GM19328 (cell line): ENCODE measurements around the gene COQ8A.
"Not testable (repeated sequence)": the region's sequence is repeated elsewhere in the genome, so short reads cannot be mapped to it uniquely, and the experiment has no call there.

Experiments used
- ATAC-seq: cut with Tn5 transposase; IDR thresholded peaks from one replicate; pipeline ENCODE4 v1.9.1; 2021; ENCODE audit warnings: mild to moderate bottlenecking, moderate library complexity; ENCODE audit not compliant: unreplicated experiment

COQ8A gene

GRCh38 chr1:226920446-226920894, 19.6 kb upstream of the COQ8A start:
- no peak for ATAC-seq

GRCh38 chr1:226921504-226921903, 18.6 kb upstream of the COQ8A start:
- no peak for ATAC-seq

GRCh38 chr1:226929260-226930111, 10.6 kb upstream of the COQ8A start:
- ATAC-seq, result not testable (repeated sequence)

DNA sequence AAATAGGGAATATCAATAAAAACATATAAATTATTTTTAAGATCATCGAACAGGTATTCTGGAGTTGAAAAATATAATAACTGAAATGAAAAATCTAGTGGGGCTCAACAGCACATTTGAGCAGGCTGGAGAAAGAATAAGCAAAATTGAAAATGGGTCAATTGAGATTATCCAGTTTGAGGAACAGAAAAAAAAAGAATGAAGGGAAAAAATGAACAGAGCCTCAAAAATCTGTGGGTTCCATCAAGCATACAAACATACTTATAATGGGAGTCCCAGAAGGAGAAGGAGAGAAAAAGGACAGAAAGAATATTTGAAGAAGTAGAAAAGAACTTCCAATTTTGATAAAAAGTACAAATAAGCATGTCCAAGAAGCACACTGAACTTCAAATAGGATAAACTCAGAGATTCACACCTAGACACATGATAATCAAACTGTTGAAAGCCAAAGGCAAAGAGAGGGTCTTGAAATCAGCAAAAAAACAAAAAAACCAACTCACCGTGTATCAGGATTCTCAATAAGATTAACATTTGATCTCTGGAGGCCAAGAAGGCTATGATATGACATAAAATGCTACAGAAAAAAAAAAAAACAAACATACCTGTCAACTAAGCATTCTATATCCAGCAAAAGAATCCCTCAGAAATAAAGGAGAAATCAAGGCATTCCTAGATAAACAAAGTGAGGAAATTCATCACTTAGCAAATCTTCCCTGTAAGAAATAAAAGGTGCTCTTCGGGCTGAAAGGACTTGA, 5.4 kb upstream of the COQ8A start:
- no peak for ATAC-seq

GRCh38 chr1:226937940-226938725, 2.0 kb upstream of the COQ8A start:
- ATAC-seq, result no peak

- ATAC-seq, result no peak
These were observed 1.1 kb upstream of the COQ8A start for GRCh38 chr1:226938903-226939437.

GRCh38 chr1:226939438-226940028, 561 bp upstream of the COQ8A start:
- peak; percentile 21 for ATAC-seq

DNA sequence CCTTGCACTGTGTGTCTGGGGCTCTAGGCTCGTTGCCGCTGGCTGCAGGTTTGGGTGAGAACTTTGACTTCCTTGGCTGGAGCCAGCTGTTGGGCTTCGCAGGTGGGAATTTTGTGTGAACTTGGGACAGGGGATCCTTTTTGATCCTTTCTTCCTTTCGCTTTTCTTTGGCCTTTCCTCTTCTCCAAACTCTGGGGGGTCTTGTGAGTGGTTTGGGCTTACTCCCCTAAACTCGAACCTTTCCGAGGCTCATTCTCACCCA, 643 bp downstream of the COQ8A start:
- no peak for ATAC-seq

DNA sequence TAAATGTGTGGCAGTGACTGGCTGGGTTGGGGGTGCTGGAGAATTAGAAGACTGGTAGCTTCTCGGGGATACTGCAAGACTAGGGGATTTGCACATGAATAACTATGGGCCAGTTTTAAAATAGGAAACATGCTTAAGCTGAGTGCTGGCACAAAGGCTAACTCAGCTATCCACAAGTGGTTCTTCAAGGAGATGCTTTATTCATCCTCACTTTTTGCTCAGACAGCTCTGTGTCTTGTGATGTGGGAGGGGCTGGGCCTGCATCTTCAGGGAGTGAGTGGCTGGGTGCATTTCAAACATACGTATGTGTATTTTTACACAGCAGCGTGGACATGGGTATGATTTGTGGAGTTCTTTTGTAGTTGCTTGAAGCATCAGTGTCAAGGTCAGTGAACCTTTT, 2.3 kb downstream of the COQ8A start:
- ATAC-seq, result no peak

DNA sequence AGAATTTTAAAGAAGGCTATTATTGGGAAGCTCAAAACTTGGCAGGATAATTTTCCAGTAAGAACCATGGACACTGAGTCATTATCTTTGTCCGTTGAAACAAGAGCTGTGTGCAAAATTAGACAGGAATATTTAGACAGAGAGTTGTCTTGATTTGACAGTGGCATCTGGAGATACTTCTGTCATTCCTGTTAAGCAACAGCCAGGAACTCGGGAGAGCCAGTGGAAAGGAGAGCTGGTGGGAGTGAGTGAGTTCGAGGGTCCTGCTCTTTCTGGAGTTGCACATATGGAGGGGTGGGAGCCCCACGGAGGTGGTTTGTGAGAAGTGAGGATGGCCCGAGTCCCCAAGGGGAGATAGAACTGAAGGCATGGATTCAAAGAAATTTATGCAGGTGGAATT, 3.1 kb downstream of the COQ8A start:
- no peak for ATAC-seq

DNA sequence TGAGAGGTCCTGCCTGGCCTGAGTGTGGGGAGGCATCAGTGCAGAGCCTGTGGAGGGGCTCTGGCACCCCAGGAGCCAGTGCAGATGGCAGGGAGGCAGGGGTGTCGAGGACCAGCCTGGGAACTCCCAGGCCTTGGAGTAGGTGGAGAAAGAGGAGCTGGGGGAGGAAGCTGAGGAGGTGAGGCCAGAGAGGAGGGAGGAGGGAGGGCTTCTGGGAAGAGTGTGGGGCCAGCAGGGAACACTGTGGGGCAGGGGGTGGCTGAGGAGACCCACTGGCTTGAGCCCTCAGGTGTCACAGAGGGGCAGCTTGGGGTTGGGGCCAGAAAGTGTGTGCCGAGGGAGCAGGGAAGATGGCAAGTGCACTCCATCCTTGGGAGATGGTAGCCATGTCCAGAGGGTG, 3.8 kb downstream of the COQ8A start:
- ATAC-seq, result no peak

GRCh38 chr1:226945106-226945857, 5.2 kb downstream of the COQ8A start:
- ATAC-seq, result no peak

DNA sequence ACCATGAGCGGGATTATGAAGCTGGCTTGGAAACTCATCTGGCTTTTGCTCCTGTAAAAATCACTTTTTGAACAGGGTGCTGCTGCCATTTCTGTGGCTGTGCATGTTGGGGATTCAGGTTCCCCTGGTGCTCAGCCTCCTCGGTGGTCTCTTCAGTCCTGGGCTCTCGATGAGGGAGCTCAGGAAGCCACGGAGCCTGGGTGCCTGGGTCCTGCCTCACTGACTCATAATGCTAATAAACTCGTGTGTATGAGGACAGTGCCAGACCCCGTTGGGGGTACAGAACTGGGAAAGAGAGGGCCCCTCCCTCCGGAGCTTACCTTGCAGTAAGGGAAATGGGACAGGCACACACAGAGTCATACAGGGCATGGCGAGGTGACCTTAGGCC, 5.8 kb downstream of the COQ8A start:
- no peak for ATAC-seq

- ATAC-seq, result no peak
These were observed 6.2 kb downstream of the COQ8A start for GRCh38 chr1:226946285-226946684.

- ATAC-seq, result no peak
These were observed 6.7 kb downstream of the COQ8A start for GRCh38 chr1:226946841-226947240.

DNA sequence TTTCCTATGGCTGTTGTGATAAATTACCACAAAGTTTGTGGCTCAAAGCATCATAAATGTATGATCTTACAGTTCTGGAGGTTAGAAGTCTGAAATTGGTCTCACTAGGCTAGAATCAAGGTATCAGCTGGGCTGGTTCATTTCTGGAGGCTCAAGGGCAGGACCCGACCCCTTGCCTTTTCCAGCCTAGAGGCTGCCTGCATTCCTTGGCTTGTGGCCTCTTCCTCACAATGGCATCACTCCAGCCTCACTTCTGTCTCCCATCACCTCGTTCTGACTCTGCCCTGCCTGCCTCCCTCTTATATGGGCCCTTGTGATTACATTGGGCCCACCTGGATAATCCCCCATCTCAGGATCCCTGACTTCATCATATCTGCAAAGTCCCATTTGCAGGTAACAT, 8.0 kb downstream of the COQ8A start:
- ATAC-seq, result no peak

DNA sequence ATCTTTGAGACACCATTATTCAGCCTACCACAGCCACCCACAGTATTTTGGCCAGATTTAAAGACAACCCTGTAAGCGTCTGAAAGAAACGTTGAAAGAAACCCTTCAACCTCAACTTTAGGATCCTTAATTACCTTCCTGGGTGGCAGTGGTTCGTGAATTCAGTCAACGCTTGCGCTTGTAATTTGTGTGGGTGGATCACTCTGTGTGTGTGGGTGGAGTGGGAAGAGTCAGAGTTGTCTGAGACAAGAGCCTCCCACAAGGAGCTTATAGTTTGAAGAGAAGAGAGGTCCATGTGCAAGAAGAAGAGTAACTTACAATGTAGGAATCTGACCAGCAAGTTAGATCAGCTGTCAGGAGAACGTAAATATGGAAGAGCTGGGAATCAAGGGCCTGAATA, 8.4 kb downstream of the COQ8A start:
- no peak for ATAC-seq

DNA sequence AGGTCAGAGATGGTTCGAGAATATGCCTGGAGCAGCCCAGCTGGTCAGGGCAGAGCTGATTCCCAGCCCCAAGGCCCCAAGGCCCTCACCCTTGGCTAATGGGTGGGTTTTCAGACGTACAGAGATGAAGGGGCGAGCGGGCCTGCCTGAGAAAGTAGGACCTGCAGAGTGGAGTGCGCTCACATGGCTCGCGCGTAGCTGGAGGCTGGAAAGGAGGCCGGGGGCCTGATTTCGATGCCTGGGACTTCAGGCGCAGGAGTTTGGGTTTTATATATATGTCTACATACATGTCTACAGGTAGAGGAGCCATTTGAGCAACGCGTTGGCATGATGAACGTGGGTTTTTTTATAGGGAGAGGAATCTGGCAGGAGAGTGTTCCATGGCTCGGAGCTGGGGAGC, 8.9 kb downstream of the COQ8A start:
- ATAC-seq, result no peak

DNA sequence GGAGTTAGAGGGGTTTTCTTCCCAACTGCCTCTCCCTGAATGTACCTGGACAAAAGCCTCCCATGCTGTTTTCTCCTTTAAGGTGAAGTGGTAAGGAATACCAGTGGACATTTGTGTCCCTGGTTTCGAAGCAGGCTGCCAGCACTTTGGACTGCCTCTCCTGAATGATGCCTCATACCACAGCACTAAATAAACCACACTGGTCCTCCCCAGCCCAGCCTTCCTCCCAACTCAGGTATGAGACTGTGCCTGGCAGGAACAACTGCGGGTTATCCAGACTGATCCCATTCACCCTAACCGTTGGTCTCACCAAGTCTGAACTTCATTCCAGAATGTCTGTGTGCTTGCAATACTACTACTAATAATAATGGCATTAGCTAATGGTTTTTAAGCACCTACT, 9.3 kb downstream of the COQ8A start:
- no peak for ATAC-seq

GRCh38 chr1:226950316-226950715, 10.2 kb downstream of the COQ8A start:
- no peak for ATAC-seq
